Trophoblast cell (in vitro differentiated cells and primary cell): ENCODE results near the gene BCL2L12.
"Not testable (repeated sequence)": the region's sequence is repeated elsewhere in the genome, so short reads cannot be mapped to it uniquely, and the experiment has no call there.

Experiments used
- DNase-seq, 2 donors: peaks; one replicate each; pipeline ENCODE4 v3.0.0-alpha.2; 2016
- H2AFZ ChIP-seq: 2 replicates; pipeline ENCODE4 v1.6.1; 2013; ENCODE audit warnings: low read length, moderate library complexity, mild to moderate bottlenecking; ENCODE audit not compliant: insufficient read depth, poor library complexity
- H2AK5ac ChIP-seq: 2 replicates; pipeline ENCODE4 v1.6.1; 2013; ENCODE audit warnings: mild to moderate bottlenecking, low read length
- H2BK120ac ChIP-seq: 2 replicates; pipeline ENCODE4 v1.6.1; 2013; ENCODE audit warnings: low read length, mild to moderate bottlenecking, moderate library complexity; ENCODE audit not compliant: insufficient read depth, poor library complexity
- H2BK12ac ChIP-seq: 2 replicates; pipeline ENCODE4 v1.6.1; 2013; ENCODE audit warnings: mild to moderate bottlenecking, low read length, moderate library complexity
- H2BK5ac ChIP-seq: 2 replicates; pipeline ENCODE4 v1.6.1; 2013; ENCODE audit warnings: low read length, low read depth, moderate library complexity, mild to moderate bottlenecking; ENCODE audit not compliant: poor library complexity
- H3K14ac ChIP-seq: 2 replicates; pipeline ENCODE4 v1.6.1; 2013; ENCODE audit warnings: mild to moderate bottlenecking, low read length
- H3K18ac ChIP-seq: 2 replicates; pipeline ENCODE4 v1.6.1; 2013; ENCODE audit warnings: mild to moderate bottlenecking, low read length
- H3K23ac ChIP-seq: 2 replicates; pipeline ENCODE4 v1.6.1; 2013; ENCODE audit warnings: low read length
- H3K27ac ChIP-seq: 2 replicates; pipeline ENCODE4 v1.5.1; 2013; ENCODE audit warnings: low read depth, mild to moderate bottlenecking, inconsistent platforms, low read length, moderate library complexity
- H3K27me3 ChIP-seq: 2 replicates; pipeline ENCODE4 v1.6.1; 2013; ENCODE audit warnings: inconsistent platforms, mild to moderate bottlenecking, low read length, moderate library complexity; ENCODE audit not compliant: insufficient read depth
- H3K36me3 ChIP-seq, 2 experiments: 1 replicate in 1 of 2; 2 replicates in 1 of 2; pipeline ENCODE4 v1.6.1; 2013; ENCODE audit warnings: low read length in 2 of 2, mild to moderate bottlenecking in 2 of 2, moderate library complexity in 1 of 2; ENCODE audit not compliant: insufficient read depth in 2 of 2, control insufficient read depth in 1 of 2
- H3K4ac ChIP-seq: 2 replicates; pipeline ENCODE4 v1.6.1; 2013; ENCODE audit warnings: low read depth, mild to moderate bottlenecking, low read length, moderate library complexity
- H3K4me1 ChIP-seq, 2 experiments: 1 replicate in 1 of 2; 2 replicates in 1 of 2; pipeline ENCODE4 v1.6.1; 2013; ENCODE audit warnings: low read length in 2 of 2, mild to moderate bottlenecking in 2 of 2, moderate library complexity in 1 of 2; ENCODE audit not compliant: insufficient read depth in 2 of 2, control insufficient read depth in 1 of 2
- H3K4me2 ChIP-seq: 2 replicates; pipeline ENCODE4 v1.6.1; 2013; ENCODE audit warnings: inconsistent platforms, mild to moderate bottlenecking, low read length, moderate library complexity
- H3K4me3 ChIP-seq: 2 replicates; pipeline ENCODE4 v1.5.1; 2013; ENCODE audit warnings: mild to moderate bottlenecking, low read depth, low read length, inconsistent platforms
- H3K79me1 ChIP-seq: one replicate; pipeline ENCODE4 v1.6.1; 2013; ENCODE audit warnings: low read length
- H3K79me2 ChIP-seq: 2 replicates; pipeline ENCODE4 v1.6.1; 2013; ENCODE audit warnings: low read length, mild to moderate bottlenecking; ENCODE audit not compliant: control insufficient read depth, insufficient read depth, poor library complexity
- H3K9ac ChIP-seq: 2 replicates; pipeline ENCODE4 v1.6.1; 2013; ENCODE audit warnings: mild to moderate bottlenecking, low read length
- H3K9me3 ChIP-seq: 2 replicates; pipeline ENCODE4 v1.6.1; 2013; ENCODE audit warnings: low read depth, mild to moderate bottlenecking, control low read depth, inconsistent platforms, low read length; ENCODE audit not compliant: insufficient read depth
- H4K12ac ChIP-seq: 2 replicates; pipeline ENCODE4 v1.6.1; 2013; ENCODE audit warnings: low read depth, mild to moderate bottlenecking, low read length, moderate library complexity
- H4K8ac ChIP-seq: 2 replicates; pipeline ENCODE4 v1.6.1; 2013; ENCODE audit warnings: low read depth, mild to moderate bottlenecking, low read length, moderate library complexity
- H4K91ac ChIP-seq: one replicate; pipeline ENCODE4 v1.6.1; 2013; ENCODE audit warnings: low read depth, mild to moderate bottlenecking, low read length, moderate library complexity
- WGBS: extraction: QIAGEN DNeasy Blood & Tissue Kit; methylation state at CpG from one replicate; pipeline ENCODE4 v1.1.7; 2013; ENCODE audit warnings: missing lambda C conversion rate; ENCODE audit not compliant: insufficient read length, insufficient coverage; ENCODE audit errors: extremely low coverage; 5-methylcytosine and 5-hydroxymethylcytosine counted together

BCL2L12 gene

DNA sequence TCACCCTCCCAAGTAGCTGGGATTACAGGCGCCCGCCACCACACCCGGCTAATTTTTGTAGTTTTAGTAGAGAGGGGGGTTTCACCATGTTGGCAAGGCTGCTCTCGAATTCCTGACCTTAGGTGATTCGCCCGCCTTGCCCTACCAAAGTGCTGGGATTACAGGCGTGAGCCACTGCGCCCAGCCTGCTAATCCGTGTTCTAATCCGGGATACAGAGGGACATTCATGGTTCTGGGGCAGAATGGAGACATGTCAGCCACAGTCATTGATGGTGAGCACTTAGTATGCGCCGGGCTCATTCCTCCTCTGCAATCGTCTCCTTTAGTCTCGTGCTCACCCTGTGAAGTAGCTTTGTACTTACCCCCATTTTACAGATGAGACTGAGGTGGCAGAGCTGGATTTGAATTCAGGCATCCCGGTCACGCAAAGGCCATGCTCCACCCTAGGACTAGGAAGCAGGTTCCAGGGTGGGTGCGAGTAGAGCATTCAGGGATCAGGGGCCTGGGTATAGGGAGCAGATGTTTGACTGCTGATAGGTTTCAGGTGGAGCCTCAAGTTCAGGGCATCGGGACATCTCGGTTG, 34.0 kb upstream of the BCL2L12 start:
- DNase-seq: no peak
- Histone ChIP-seq H4K91ac (no peak overlapping the region), H2BK12ac (no peak overlapping the region), H3K9ac (no peak overlapping the region), H2AFZ (no peak overlapping the region), H2AK5ac (no peak overlapping the region), H3K4me3 (no peak overlapping the region), H3K23ac (no peak overlapping the region), H3K4me1 (peaks cover 3 to 4% of the 10 kb centered on the region in 2 experiments), H3K27ac (no peak overlapping the region), H3K4me2 (no peak overlapping the region), H3K27me3 (no peaks in the 10 kb centered on the region), H3K9me3 (no peaks in the 10 kb centered on the region), H4K12ac (no peak overlapping the region), H3K4ac (no peak overlapping the region), H3K79me2 (no peaks in the 10 kb centered on the region), H4K8ac (no peak overlapping the region), H2BK120ac (no peak overlapping the region), H3K14ac (no peak overlapping the region), H3K18ac (no peak overlapping the region), H3K79me1 (peaks cover 3% of the 10 kb centered on the region), H3K36me3 (peaks cover 5 to 14% of the 10 kb centered on the region in 2 experiments), H2BK5ac (no peak overlapping the region)
- no CpG with 5 or more reads among the region's 19 CpGs for WGBS

DNA sequence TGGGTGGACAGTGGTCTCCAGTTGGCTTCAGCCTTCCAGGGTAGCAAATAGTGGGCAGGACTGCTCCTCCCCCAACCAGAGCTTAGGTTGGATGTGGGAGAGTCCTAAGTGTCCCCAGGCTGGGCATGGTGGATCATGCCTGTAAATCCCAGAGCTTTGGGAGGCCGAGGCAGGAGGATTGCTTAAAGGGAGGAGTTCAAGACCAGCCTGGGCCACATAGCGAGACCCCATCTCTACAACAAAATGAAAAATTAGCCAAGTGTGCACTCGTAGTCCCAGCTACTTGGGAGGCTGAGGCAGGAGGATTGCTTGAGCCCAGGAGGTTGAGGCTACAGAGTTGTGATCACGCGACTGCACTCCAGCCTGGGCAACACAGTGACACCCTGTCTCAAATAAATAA, 33.2 kb upstream of the BCL2L12 start:
- H2BK12ac ChIP-seq: no peak overlapping the region
- no peak overlapping the region for H3K27ac ChIP-seq
- H4K12ac ChIP-seq: no peak overlapping the region
- no peaks in the 10 kb centered on the region for H3K79me2 ChIP-seq
- H3K4me1 ChIP-seq: peaks cover 3 to 4% of the 10 kb centered on the region in 2 experiments
- DNase-seq: no peak
- WGBS: no CpG with 5 or more reads among the region's 5 CpGs
- H3K27me3 ChIP-seq: no peaks in the 10 kb centered on the region
- H3K36me3 ChIP-seq: peaks cover 2 to 10% of the 10 kb centered on the region in 2 experiments
- H3K4ac ChIP-seq: no peak overlapping the region
- H2BK5ac ChIP-seq: no peak overlapping the region
- H2AFZ ChIP-seq: no peak overlapping the region
- H3K4me3 ChIP-seq: no peak overlapping the region
- no peak overlapping the region for H4K91ac ChIP-seq
- H3K79me1 ChIP-seq: peaks cover 3% of the 10 kb centered on the region
- no peak overlapping the region for H3K9ac ChIP-seq
- no peak overlapping the region for H3K23ac ChIP-seq
- no peak overlapping the region for H2BK120ac ChIP-seq
- no peak overlapping the region for H3K18ac ChIP-seq
- H3K9me3 ChIP-seq: no peaks in the 10 kb centered on the region
- no peak overlapping the region for H4K8ac ChIP-seq
- no peak overlapping the region for H3K4me2 ChIP-seq
- no peak overlapping the region for H2AK5ac ChIP-seq
- no peak overlapping the region for H3K14ac ChIP-seq

DNA sequence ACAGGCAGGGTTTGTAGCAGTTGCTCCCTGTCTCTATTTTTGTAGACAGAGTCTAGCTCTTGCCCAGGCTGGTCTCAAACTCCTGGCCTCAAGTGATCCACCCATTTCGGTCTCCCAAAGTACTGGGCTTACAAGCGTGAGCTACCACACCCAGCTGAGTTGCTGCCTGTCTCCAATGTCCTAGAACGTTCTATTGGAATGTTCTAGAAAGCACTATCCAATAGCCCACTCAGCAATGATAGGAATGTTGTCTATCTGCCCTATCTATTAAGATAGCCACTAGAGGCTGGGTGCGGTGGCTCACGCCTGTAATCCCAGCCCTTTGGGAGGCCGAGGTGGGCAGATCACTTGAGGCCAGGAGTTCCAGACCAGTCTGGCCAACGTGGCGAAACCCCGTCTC, 32.5 kb upstream of the BCL2L12 start:
- H3K4me2 ChIP-seq, H3K23ac ChIP-seq, H3K9me3 ChIP-seq, H3K18ac ChIP-seq, H3K4me3 ChIP-seq, H3K27me3 ChIP-seq, H4K8ac ChIP-seq, H2BK12ac ChIP-seq, H4K12ac ChIP-seq, H2BK120ac ChIP-seq, H3K79me1 ChIP-seq, H3K4me1 ChIP-seq, H4K91ac ChIP-seq, H2AK5ac ChIP-seq, H3K27ac ChIP-seq, H3K14ac ChIP-seq, H2BK5ac ChIP-seq, H2AFZ ChIP-seq, H3K4ac ChIP-seq, H3K79me2 ChIP-seq, H3K9ac ChIP-seq: not testable (repeated sequence)
- WGBS: no CpG with 5 or more reads among the region's 9 CpGs
- H3K36me3 ChIP-seq: peaks cover 2 to 10% of the 10 kb centered on the region in 2 experiments
- peak; percentile 33 to 50 for DNase-seq

DNA sequence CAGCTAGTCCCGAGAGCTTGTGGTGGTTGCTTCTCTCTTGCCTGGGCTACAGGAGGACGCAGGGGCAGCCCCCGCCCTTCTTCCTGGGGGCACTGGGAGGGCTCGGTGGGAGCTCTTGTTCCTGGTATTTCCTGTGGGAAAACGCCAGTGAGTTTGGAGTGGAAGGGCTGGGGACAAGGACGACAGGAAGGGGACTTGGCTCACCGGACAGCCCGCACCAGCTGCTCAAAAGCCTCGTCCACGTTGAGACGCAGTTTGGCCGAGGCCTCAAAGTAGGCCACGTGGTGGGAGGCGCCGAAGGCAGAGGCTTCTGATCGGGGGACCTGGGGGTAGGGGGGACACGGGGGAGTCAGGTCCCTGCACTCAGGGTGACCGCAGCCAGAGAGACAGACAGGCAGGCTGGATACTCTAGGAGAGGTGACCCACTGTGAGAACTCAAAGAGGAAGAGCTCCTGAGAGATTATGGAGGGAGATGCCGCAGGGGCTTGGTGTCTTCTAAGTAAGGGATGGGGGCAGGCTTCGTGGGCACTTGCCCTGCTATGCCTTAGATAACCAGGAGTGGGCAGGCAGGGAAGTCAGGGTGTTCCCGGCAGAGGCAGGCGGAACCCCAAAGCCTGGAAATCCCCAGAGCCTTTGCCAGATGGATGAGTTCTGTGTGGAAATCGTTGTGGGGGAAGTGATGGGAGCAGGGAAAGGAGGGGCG, 30.1 kb upstream of the BCL2L12 start:
- Histone ChIP-seq H3K4me1 (peaks cover 10 to 20% of the 10 kb centered on the region in 2 experiments), H4K91ac (no peak overlapping the region), H2AK5ac (peak overlapping the region; percentile 25), H3K18ac (no peak overlapping the region), H3K27me3 (no peaks in the 10 kb centered on the region), H3K27ac (no peak overlapping the region), H3K36me3 (peaks cover 0 to 7% of the 10 kb centered on the region in 2 experiments), H2BK120ac (no peak overlapping the region), H3K4ac (no peak overlapping the region), H3K79me2 (peaks cover 2% of the 10 kb centered on the region), H3K23ac (no peak overlapping the region), H4K8ac (no peak overlapping the region), H2BK5ac (no peak overlapping the region), H2BK12ac (no peak overlapping the region), H3K14ac (no peak overlapping the region), H3K79me1 (peaks cover 11% of the 10 kb centered on the region), H3K4me3 (no peak overlapping the region), H4K12ac (no peak overlapping the region), H3K9ac (no peak overlapping the region), H3K4me2 (no peak overlapping the region), H3K9me3 (no peaks in the 10 kb centered on the region), H2AFZ (no peak overlapping the region)
- no CpG with 5 or more reads among the region's 24 CpGs for WGBS
- no peak for DNase-seq
